SK-N-SH (cell line): ENCODE data around the gene ACLY. TPM values are rescaled to one million over a fixed set of nuclear protein-coding genes. Genes with fewer than 3 reads are reported as not detected.

ENCODE experiments used
- CTCF ChIA-PET: fragments of 300-600, 350-600 bp; formaldehyde crosslinking; extraction: SDS; loops from one replicate; lab custom pipeline; 2021; lab: Yijun Ruan, JAX
- POLR2A ChIA-PET: fragments of 350-600 bp; sonication (Branson Sonifier 250); formaldehyde crosslinking; extraction: SDS; loops from one replicate; lab custom pipeline; 2020; ENCODE audit warnings: antibody characterized with exemption, inconsistent platforms; lab: Yijun Ruan, JAX
- DNase-seq: peaks from one replicate; pipeline ENCODE4 v3.0.0; 2012
- H2AFZ ChIP-seq: fragments of 200-600 bp; sonication (generic); 2 replicates; pipeline ENCODE4 v1.8.1; 2016; ENCODE audit warnings: antibody characterized with exemption, mild to moderate bottlenecking, low read depth
- H3F3A ChIP-seq: fragments of 200-600 bp; sonication (generic); replicated peaks from 2 replicates; pipeline ENCODE3; 2016; ENCODE audit warnings: antibody characterized with exemption, mild to moderate bottlenecking; ENCODE audit not compliant: insufficient read depth
- H3K27ac ChIP-seq, 2 experiments: fragments of 200-500 bp in 1 of 2; fragments of 200-600 bp in 1 of 2; sonication (Bioruptor generic) in 1 of 2; sonication (generic), shearing (Covaris generic) in 1 of 2; 2 replicates each; pipeline versions ENCODE4 v1.5.1 to v1.6.1; 2014 to 2016; ENCODE audit warnings: low read depth in 2 of 2, inconsistent platforms in 1 of 2, low read length in 1 of 2, mild to moderate bottlenecking in 1 of 2, mixed read lengths in 1 of 2
- H3K27me3 ChIP-seq: fragments of 200-600 bp; sonication (generic), shearing (Covaris generic); 2 replicates; pipeline ENCODE4 v1.6.1; 2016; ENCODE audit warnings: mixed run types; ENCODE audit not compliant: insufficient read depth
- H3K36me3 ChIP-seq, 2 experiments: fragments of 200-500 bp in 1 of 2; fragments of 200-600 bp in 1 of 2; sonication (Bioruptor generic) in 1 of 2; sonication (generic) in 1 of 2; replicated peaks in 1 of 2; 2 replicates each; pipeline versions ENCODE3 to v1.5.1; 2014 to 2016; ENCODE audit warnings: low read length in 1 of 2, mild to moderate bottlenecking in 1 of 2; ENCODE audit not compliant: insufficient read depth in 2 of 2, control insufficient read depth in 1 of 2
- H3K4me1 ChIP-seq, 2 experiments: fragments of 200-500 bp in 1 of 2; fragments of 200-600 bp in 1 of 2; sonication (Bioruptor generic) in 1 of 2; sonication (generic), shearing (Covaris generic) in 1 of 2; 2 replicates each; pipeline versions ENCODE4 v1.5.1 to v1.6.1; 2014 to 2016; ENCODE audit warnings: low read depth in 1 of 2, low read length in 1 of 2, mixed run types in 1 of 2; ENCODE audit not compliant: insufficient read depth in 2 of 2, control insufficient read depth in 1 of 2
- H3K4me2 ChIP-seq: fragments of 200-600 bp; sonication (generic), shearing (Covaris generic); 2 replicates; pipeline ENCODE4 v1.6.1; 2017; ENCODE audit warnings: mixed run types
- H3K4me3 ChIP-seq, 2 experiments: fragments of 200-500 bp in 1 of 2; fragments of 200-600 bp in 1 of 2; sonication (Bioruptor generic) in 1 of 2; sonication (generic), shearing (Covaris generic) in 1 of 2; 2 replicates each; pipeline versions ENCODE4 v1.5.1 to v1.8.1; 2014 to 2016; ENCODE audit warnings: low read depth in 2 of 2, inconsistent platforms in 1 of 2, low read length in 1 of 2, mild to moderate bottlenecking in 1 of 2, mixed read lengths in 1 of 2, moderate library complexity in 1 of 2
- H3K79me2 ChIP-seq: fragments of 200-600 bp; sonication (generic); 2 replicates; pipeline ENCODE4 v1.8.1; 2017; ENCODE audit warnings: mild to moderate bottlenecking; ENCODE audit not compliant: insufficient read depth
- H3K9ac ChIP-seq: fragments of 200-600 bp; sonication (generic); 2 replicates; pipeline ENCODE4 v1.6.1; 2017; ENCODE audit warnings: mixed run types
- H3K9me2 ChIP-seq: fragments of 200-600 bp; sonication (generic); 2 replicates; pipeline ENCODE4 v1.6.1; 2017; ENCODE audit warnings: mixed run types
- H3K9me3 ChIP-seq: fragments of 200-600 bp; sonication (generic); 2 replicates; pipeline ENCODE4 v1.6.1; 2017; ENCODE audit warnings: mixed run types, mild to moderate bottlenecking, moderate library complexity
- H4K20me1 ChIP-seq: fragments of 200-600 bp; sonication (generic); 2 replicates; pipeline ENCODE4 v1.6.1; 2017; ENCODE audit warnings: mild to moderate bottlenecking, mixed run types; ENCODE audit not compliant: insufficient read depth
- EP300 ChIP-seq, 2 experiments: IDR thresholded peaks; 2 replicates each; pipeline versions ENCODE4 v1.4.0 to v1.6.1; 2012; ENCODE audit warnings: borderline replicate concordance in 1 of 2, low read depth in 1 of 2, low read length in 1 of 2
- EZH2phosphoT487 ChIP-seq: fragments of 200-600 bp; sonication (generic); IDR thresholded peaks from 2 replicates; pipeline ENCODE4 v1.6.1; 2017; ENCODE audit warnings: low read depth, mixed run types, mild to moderate bottlenecking, antibody characterized with exemption, moderate library complexity, borderline replicate concordance
- FOSL2 ChIP-seq: IDR thresholded peaks from 2 replicates; pipeline ENCODE4 v1.4.0; 2012; ENCODE audit warnings: low read depth, mild to moderate bottlenecking, moderate library complexity, borderline replicate concordance
- FOXM1 ChIP-seq: IDR thresholded peaks from 2 replicates; pipeline ENCODE4 v1.4.0; 2012; ENCODE audit warnings: low read depth, mild to moderate bottlenecking
- JUND ChIP-seq: IDR thresholded peaks from 2 replicates; pipeline ENCODE4 v1.4.0; 2012
- NFIC ChIP-seq: IDR thresholded peaks from 2 replicates; pipeline ENCODE4 v1.4.0; 2012; ENCODE audit warnings: borderline replicate concordance
- POLR2AphosphoS5 ChIP-seq: IDR thresholded peaks from 2 replicates; pipeline ENCODE4 v1.6.1; 2012; ENCODE audit warnings: low read depth, low read length
- RFX5 ChIP-seq: IDR thresholded peaks from 2 replicates; pipeline ENCODE4 v1.6.1; 2012; ENCODE audit warnings: mild to moderate bottlenecking, improper control_type of control experiment, low read length
- RXRA ChIP-seq: IDR thresholded peaks from 2 replicates; pipeline ENCODE4 v1.4.0; 2012; ENCODE audit warnings: low read depth, mild to moderate bottlenecking, borderline replicate concordance
- TAF1 ChIP-seq: IDR thresholded peaks from 2 replicates; pipeline ENCODE4 v1.6.1; 2012; ENCODE audit warnings: low read depth, mild to moderate bottlenecking, low read length, moderate library complexity, borderline replicate concordance
- YY1 ChIP-seq: IDR thresholded peaks from 2 replicates; pipeline ENCODE4 v1.4.0; 2012; ENCODE audit warnings: low read depth, mild to moderate bottlenecking
- WGBS: methylation state at CpG from one replicate; pipeline ENCODE4 v1.1.6; 2017; ENCODE audit warnings: low lambda C conversion rate; 5-methylcytosine and 5-hydroxymethylcytosine counted together
- polyA plus RNA-seq, 3 experiments: library from polyadenylated mRNA; depleted of rRNA; stranded (reverse); fragments of >200 nt; gene quantifications; 2 replicates each; pipeline ENCODE4 v1.2.3, GENCODE V29; 2012
- TF ChIP-seq, protein P1 (sequence below): IDR thresholded peaks from 2 replicates; pipeline ENCODE4 v1.6.1; 2012; ENCODE audit warnings: mild to moderate bottlenecking, low read depth, low read length, moderate library complexity
- TF ChIP-seq, protein P2 (sequence below): IDR thresholded peaks from 2 replicates; pipeline ENCODE4 v1.4.0; 2012; ENCODE audit warnings: low read depth
- TF ChIP-seq, protein P3 (sequence below): IDR thresholded peaks from 2 replicates; pipeline ENCODE4 v1.4.0; 2012; ENCODE audit warnings: low read depth, borderline replicate concordance
- TF ChIP-seq, protein P4 (sequence below): IDR thresholded peaks from 2 replicates; pipeline ENCODE4; 2012
- TF ChIP-seq, protein P5 (sequence below): fragments of 150-350 bp; IDR thresholded peaks from 2 replicates; pipeline ENCODE4 v1.6.1; 2017; ENCODE audit warnings: antibody characterized with exemption, low read length, low read depth, borderline replicate concordance
- TF ChIP-seq, protein P6 (sequence below): IDR thresholded peaks from 2 replicates; pipeline ENCODE4 v1.4.0; 2012; ENCODE audit warnings: low read depth, borderline replicate concordance

ACLY gene
- polyA plus RNA-seq, 1 of the 3 experiments (the other 2 are of a cell fraction) = 163 TPM

DNA sequence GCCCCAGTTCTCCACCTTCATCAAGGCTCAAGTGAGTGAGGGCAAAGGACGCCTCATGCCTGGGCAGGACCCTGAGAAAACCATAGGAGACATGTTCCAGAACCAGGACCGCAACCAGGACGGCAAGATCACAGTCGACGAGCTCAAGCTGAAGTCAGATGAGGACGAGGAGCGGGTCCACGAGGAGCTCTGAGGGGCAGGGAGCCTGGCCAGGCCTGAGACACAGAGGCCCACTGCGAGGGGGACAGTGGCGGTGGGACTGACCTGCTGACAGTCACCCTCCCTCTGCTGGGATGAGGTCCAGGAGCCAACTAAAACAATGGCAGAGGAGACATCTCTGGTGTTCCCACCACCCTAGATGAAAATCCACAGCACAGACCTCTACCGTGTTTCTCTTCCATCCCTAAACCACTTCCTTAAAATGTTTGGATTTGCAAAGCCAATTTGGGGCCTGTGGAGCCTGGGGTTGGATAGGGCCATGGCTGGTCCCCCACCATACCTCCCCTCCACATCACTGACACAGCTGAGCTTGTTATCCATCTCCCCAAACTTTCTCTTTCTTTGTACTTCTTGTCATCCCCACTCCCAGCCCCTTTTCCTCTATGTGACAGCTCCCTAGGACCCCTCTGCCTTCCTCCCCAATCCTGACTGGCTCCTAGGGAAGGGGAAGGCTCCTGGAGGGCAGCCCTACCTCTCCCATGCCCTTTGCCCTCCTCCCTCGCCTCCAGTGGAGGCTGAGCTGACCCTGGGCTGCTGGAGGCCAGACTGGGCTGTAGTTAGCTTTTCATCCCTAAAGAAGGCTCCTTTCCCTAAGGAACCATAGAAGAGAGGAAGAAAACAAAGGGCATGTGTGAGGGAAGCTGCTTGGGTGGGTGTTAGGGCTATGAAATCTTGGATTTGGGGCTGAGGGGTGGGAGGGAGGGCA lies 96.3 kb downstream of the ACLY start (continued):
- no peak for TF ChIP-seq EZH2phosphoT487
- TF ChIP-seq, protein P1, sequence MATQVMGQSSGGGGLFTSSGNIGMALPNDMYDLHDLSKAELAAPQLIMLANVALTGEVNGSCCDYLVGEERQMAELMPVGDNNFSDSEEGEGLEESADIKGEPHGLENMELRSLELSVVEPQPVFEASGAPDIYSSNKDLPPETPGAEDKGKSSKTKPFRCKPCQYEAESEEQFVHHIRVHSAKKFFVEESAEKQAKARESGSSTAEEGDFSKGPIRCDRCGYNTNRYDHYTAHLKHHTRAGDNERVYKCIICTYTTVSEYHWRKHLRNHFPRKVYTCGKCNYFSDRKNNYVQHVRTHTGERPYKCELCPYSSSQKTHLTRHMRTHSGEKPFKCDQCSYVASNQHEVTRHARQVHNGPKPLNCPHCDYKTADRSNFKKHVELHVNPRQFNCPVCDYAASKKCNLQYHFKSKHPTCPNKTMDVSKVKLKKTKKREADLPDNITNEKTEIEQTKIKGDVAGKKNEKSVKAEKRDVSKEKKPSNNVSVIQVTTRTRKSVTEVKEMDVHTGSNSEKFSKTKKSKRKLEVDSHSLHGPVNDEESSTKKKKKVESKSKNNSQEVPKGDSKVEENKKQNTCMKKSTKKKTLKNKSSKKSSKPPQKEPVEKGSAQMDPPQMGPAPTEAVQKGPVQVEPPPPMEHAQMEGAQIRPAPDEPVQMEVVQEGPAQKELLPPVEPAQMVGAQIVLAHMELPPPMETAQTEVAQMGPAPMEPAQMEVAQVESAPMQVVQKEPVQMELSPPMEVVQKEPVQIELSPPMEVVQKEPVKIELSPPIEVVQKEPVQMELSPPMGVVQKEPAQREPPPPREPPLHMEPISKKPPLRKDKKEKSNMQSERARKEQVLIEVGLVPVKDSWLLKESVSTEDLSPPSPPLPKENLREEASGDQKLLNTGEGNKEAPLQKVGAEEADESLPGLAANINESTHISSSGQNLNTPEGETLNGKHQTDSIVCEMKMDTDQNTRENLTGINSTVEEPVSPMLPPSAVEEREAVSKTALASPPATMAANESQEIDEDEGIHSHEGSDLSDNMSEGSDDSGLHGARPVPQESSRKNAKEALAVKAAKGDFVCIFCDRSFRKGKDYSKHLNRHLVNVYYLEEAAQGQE = no peak
- TF ChIP-seq, protein P2, sequence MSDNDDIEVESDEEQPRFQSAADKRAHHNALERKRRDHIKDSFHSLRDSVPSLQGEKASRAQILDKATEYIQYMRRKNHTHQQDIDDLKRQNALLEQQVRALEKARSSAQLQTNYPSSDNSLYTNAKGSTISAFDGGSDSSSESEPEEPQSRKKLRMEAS = no peak

DNA sequence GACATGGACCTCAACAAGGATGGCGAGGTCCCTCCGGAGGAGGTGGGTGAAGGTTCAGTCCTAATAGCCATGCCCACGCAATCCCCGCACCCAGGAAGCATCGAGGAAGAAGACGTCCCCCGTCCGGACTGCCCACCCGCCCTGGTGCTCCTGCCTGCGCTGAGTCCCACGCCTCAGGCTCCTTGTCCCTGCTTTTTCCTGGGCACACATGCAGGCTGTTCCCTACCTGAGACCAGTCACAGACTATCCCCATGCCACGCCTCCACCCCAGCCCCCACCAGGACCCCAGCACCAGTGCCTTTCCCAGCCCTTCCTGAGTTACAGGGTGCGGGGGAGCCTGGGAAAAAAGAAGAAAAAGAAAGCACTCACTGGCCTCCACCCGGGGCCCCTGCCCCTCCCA lies 97.0 kb downstream of the ACLY start:
- 84% methylated on average over 6 of the region's 14 CpGs for WGBS
- no peak overlapping the region for H3K4me3 ChIP-seq
- H3K9ac ChIP-seq = no peak overlapping the region
- TF ChIP-seq FOXM1 (no peak), RFX5 (no peak), EZH2phosphoT487 (no peak), RXRA (no peak), TAF1 (no peak), POLR2AphosphoS5 (no peak), JUND (no peak), FOSL2 (no peak), NFIC (no peak), EP300 (IDR thresholded peaks at IDR 0.05; ENCODE audit: borderline replicate concordance in 1 of 2, low read depth in 1 of 2, low read length in 1 of 2) (no peak), YY1 (no peak)
- TF ChIP-seq, protein P3, sequence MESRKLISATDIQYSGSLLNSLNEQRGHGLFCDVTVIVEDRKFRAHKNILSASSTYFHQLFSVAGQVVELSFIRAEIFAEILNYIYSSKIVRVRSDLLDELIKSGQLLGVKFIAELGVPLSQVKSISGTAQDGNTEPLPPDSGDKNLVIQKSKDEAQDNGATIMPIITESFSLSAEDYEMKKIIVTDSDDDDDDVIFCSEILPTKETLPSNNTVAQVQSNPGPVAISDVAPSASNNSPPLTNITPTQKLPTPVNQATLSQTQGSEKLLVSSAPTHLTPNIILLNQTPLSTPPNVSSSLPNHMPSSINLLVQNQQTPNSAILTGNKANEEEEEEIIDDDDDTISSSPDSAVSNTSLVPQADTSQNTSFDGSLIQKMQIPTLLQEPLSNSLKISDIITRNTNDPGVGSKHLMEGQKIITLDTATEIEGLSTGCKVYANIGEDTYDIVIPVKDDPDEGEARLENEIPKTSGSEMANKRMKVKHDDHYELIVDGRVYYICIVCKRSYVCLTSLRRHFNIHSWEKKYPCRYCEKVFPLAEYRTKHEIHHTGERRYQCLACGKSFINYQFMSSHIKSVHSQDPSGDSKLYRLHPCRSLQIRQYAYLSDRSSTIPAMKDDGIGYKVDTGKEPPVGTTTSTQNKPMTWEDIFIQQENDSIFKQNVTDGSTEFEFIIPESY = no peak
- TF ChIP-seq, protein P4, sequence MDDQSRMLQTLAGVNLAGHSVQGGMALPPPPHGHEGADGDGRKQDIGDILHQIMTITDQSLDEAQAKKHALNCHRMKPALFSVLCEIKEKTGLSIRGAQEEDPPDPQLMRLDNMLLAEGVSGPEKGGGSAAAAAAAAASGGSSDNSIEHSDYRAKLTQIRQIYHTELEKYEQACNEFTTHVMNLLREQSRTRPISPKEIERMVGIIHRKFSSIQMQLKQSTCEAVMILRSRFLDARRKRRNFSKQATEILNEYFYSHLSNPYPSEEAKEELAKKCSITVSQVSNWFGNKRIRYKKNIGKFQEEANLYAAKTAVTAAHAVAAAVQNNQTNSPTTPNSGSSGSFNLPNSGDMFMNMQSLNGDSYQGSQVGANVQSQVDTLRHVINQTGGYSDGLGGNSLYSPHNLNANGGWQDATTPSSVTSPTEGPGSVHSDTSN = no peak
- TF ChIP-seq, protein P2 = no peak
- TF ChIP-seq, protein P5, sequence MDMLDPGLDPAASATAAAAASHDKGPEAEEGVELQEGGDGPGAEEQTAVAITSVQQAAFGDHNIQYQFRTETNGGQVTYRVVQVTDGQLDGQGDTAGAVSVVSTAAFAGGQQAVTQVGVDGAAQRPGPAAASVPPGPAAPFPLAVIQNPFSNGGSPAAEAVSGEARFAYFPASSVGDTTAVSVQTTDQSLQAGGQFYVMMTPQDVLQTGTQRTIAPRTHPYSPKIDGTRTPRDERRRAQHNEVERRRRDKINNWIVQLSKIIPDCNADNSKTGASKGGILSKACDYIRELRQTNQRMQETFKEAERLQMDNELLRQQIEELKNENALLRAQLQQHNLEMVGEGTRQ = no peak
- TF ChIP-seq, protein P6, sequence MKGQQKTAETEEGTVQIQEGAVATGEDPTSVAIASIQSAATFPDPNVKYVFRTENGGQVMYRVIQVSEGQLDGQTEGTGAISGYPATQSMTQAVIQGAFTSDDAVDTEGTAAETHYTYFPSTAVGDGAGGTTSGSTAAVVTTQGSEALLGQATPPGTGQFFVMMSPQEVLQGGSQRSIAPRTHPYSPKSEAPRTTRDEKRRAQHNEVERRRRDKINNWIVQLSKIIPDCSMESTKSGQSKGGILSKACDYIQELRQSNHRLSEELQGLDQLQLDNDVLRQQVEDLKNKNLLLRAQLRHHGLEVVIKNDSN = no peak
- no peaks in the 10 kb centered on the region for H3K9me2 ChIP-seq
- H3K9me3 ChIP-seq = no peaks in the 10 kb centered on the region
- H2AFZ ChIP-seq = no peak overlapping the region
- H3K4me2 ChIP-seq = no peak overlapping the region
- H3K27ac ChIP-seq = no peak overlapping the region
- H3F3A ChIP-seq = peaks cover 9% of the 10 kb centered on the region
- ChIA-PET CTCF (no interaction called here), POLR2A (no interaction called here)
- H4K20me1 ChIP-seq = peaks cover 6% of the 10 kb centered on the region; the same call in 1 of the 2 replicates
- no peaks in the 10 kb centered on the region for H3K27me3 ChIP-seq
- DNase-seq = no peak
- no peaks in the 10 kb centered on the region; a peak in 1 of 4 replicates for H3K4me1 ChIP-seq
- peaks cover 6% of the 10 kb centered on the region for H3K79me2 ChIP-seq
- peaks cover 3 to 31% of the 10 kb centered on the region in 2 experiments for H3K36me3 ChIP-seq
